LNCaP clone FGC (cell line): ENCODE measurements around the gene DDX51.

ENCODE experiments used
- DNase-seq: peaks from one replicate; pipeline ENCODE4 v3.0.0-alpha.2; 2011; ENCODE audit warnings: low read depth
- H3K4me3 ChIP-seq: 2 replicates; pipeline ENCODE4 v1.5.1; 2011; ENCODE audit warnings: mild to moderate bottlenecking, low read depth, low read length, control low read depth
- TF ChIP-seq, protein P1 (sequence below): IDR thresholded peaks from 2 replicates; pipeline ENCODE4 v1.5.1; 2012; ENCODE audit warnings: mild to moderate bottlenecking; ENCODE audit not compliant: control insufficient read depth, insufficient read depth; ENCODE audit errors: extremely low read depth

The DDX51 gene

GRCh38 chr12:132182711-132183365 is 38.7 kb upstream of the DDX51 start:
- no peak for DNase-seq
- TF ChIP-seq, protein P1, sequence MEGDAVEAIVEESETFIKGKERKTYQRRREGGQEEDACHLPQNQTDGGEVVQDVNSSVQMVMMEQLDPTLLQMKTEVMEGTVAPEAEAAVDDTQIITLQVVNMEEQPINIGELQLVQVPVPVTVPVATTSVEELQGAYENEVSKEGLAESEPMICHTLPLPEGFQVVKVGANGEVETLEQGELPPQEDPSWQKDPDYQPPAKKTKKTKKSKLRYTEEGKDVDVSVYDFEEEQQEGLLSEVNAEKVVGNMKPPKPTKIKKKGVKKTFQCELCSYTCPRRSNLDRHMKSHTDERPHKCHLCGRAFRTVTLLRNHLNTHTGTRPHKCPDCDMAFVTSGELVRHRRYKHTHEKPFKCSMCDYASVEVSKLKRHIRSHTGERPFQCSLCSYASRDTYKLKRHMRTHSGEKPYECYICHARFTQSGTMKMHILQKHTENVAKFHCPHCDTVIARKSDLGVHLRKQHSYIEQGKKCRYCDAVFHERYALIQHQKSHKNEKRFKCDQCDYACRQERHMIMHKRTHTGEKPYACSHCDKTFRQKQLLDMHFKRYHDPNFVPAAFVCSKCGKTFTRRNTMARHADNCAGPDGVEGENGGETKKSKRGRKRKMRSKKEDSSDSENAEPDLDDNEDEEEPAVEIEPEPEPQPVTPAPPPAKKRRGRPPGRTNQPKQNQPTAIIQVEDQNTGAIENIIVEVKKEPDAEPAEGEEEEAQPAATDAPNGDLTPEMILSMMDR: no peak
- H3K4me3 ChIP-seq: no peak overlapping the region

DNA sequence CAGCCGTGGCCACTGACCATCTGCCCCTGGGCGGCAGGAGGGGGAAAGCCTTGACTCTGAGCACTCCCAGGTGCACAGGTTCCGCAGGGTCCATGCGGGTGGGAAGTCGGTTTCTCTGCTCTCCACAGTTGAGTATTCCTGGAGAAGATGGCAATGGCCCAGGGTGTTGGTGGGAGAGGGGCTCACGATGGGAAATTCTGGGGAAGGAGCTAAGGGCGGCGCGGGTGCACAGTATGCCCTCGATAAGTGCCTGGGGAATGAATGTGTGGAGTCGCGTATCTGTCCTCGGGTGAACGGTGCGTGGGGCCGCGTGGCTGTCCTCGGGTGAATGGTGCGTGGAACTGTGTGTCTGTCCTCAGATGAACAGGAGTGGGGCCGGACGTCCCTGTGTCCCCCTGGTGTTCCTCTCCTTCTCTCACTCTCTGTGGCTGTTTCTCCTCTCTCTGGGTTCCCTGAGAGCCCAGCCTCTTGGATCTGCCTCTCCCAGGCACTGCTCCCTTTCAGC is 38.1 kb upstream of the DDX51 start:
- no peak for DNase-seq

DNA sequence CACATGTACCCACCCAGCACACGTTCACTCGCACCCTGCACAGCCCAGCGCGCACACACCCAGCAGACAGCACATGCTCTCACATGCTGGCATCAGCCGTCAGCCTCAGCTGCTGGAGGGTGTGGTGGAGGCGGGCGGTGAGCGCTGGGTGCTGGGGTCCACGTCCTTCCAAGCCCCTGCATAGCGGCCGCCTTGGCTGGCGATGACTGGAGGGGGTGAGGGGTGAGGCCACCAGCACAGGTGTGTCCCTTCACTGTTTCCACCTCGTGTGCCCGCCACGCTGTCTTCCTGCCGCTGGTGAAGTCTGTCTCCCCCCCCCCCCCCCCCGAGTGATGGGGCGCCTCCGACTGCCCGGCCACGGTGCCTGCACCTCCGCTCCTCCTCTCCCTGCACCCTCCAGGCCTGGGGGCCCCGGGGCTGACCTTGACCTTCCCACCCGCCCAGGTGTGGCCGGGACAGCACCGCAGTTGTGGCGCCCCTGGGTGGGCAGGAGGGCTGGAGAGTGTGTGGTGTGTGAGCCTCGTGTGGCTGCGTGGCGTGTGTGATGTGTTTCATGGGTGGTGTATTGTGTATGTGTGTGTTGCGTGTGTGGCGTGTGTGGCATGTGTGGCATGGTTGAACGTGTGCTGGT is 37.6 kb upstream of the DDX51 start:
- TF ChIP-seq, protein P1: no peak
- H3K4me3 ChIP-seq: no peak overlapping the region
- DNase-seq: no peak

More for the DNA sequence above, 38.1 kb upstream of the DDX51 start:
- TF ChIP-seq, protein P1: no peak
- H3K4me3 ChIP-seq: no peak overlapping the region

DNA sequence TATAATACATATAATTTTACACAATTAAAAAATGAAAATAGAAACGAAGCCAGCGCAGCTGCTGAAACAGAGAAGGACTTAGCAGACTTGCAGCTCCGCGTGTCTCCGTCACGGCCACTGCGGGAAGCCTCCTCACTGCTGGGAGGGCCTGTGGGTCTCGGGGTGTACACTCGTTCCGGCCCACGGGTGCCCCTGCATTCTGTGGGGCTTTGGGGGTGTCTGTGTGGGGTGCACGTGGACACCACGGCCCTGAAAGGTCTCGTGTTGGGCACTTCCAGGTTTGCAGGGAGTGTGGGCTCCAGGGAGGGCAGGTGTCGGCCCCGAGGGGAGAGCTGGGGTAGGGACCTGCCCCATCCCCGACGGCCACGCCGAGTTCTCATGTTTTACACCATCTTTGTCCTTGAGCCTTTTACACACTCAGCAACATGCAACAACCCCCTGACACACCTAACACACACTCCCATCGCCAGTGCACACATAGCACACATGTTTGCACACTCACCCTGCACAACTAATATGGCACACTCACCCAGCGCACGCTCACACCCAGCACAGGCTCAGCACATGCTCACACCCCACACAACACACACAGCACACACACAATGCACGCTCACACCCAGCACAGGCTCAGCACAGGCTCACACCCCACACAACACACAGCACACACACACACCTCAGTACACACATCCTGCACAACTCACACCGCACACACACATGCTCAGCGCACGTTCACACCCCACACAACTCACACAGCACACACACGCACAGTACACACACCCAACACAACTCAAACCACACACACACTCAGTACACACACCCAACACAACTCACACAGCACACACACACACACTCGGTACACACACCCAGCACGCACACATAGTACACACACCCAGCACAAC is 36.8 kb upstream of the DDX51 start:
- TF ChIP-seq, protein P1: no peak

GRCh38 chr12:132179431-132180362 is 35.6 kb upstream of the DDX51 start:
- H3K4me3 ChIP-seq: no peak overlapping the region
- no peak for DNase-seq
- TF ChIP-seq, protein P1: no peak

More for the DNA sequence above, 36.8 kb upstream of the DDX51 start:
- H3K4me3 ChIP-seq: no peak overlapping the region
- no peak for DNase-seq
